ENCODE data around the gene RPS6KA6.

- TF ChIP-seq POLR2A (IDR thresholded peaks at IDR 0.05; ENCODE audit: low read depth, low read length), result no peak
- TF ChIP-seq TAF1 (IDR thresholded peaks at IDR 0.05; ENCODE audit: borderline replicate concordance, low read depth, low read length), result no peak
- TF ChIP-seq POLR2AphosphoS5 (IDR thresholded peaks at IDR 0.05; ENCODE audit: low read depth, low read length), result no peak
Measured at GRCh38 chrX:84223261-84223660, 35.3 kb upstream of the RPS6KA6 start.

Measured in GM12892 (cell line).